GM23338 (cell line): Measurements from ENCODE around the gene HABP4. TPM values are rescaled to one million over a fixed set of nuclear protein-coding genes. Genes with fewer than 3 reads are reported as not detected.

Source experiments
- ATAC-seq: fragments of 200-7000 bp; cut with Tn5 transposase; 3 replicates; pipeline ENCODE4 v1.9.1; 2020
- DNase-seq: peaks from one replicate; pipeline ENCODE4 v3.0.0-alpha.2; 2015; ENCODE audit warnings: low spot score
- H2AFZ ChIP-seq: fragments of 200-600 bp; sonication (generic); 2 replicates; pipeline ENCODE4 v1.8.0; 2016; ENCODE audit warnings: antibody characterized with exemption, mild to moderate bottlenecking, moderate library complexity
- H3F3A ChIP-seq: fragments of 200-600 bp; sonication (generic); replicated peaks from 2 replicates; pipeline ENCODE4 v1.8.0; 2017; ENCODE audit warnings: antibody characterized with exemption, mixed run types, low read depth
- H3K27ac ChIP-seq: fragments of 200-600 bp; sonication (generic); 2 replicates; pipeline ENCODE4 v1.6.1; 2016; ENCODE audit warnings: low read depth
- H3K27me3 ChIP-seq: fragments of 200-600 bp; sonication (generic); 2 replicates; pipeline ENCODE4 v1.8.0; 2016; ENCODE audit warnings: mild to moderate bottlenecking, mixed run types, moderate library complexity; ENCODE audit not compliant: insufficient read depth
- H3K36me3 ChIP-seq: fragments of 200-600 bp; sonication (generic); 2 replicates; pipeline ENCODE4 v1.8.0; 2016; ENCODE audit warnings: mild to moderate bottlenecking; ENCODE audit not compliant: insufficient read depth
- H3K4me1 ChIP-seq: fragments of 200-600 bp; sonication (generic); 2 replicates; pipeline ENCODE4 v1.8.0; 2016; ENCODE audit warnings: mild to moderate bottlenecking, moderate library complexity; ENCODE audit not compliant: insufficient read depth
- H3K4me2 ChIP-seq: fragments of 200-600 bp; sonication (generic); 2 replicates; pipeline ENCODE4 v1.7.1; 2017; ENCODE audit warnings: mixed run types
- H3K4me3 ChIP-seq: fragments of 200-600 bp; sonication (generic); 2 replicates; pipeline ENCODE4 v1.6.1; 2016; ENCODE audit warnings: mixed run types
- H3K79me2 ChIP-seq: fragments of 200-600 bp; sonication (generic); replicated peaks from 2 replicates; pipeline ENCODE4 v1.8.0; 2017; ENCODE audit warnings: mild to moderate bottlenecking; ENCODE audit not compliant: insufficient read depth
- H3K9me2 ChIP-seq: fragments of 200-600 bp; sonication (generic); 2 replicates; pipeline ENCODE4 v1.8.0; 2017; ENCODE audit not compliant: insufficient read depth
- H4K20me1 ChIP-seq: fragments of 200-600 bp; sonication (generic); replicated peaks from 2 replicates; pipeline ENCODE4 v1.8.0; 2017; ENCODE audit warnings: mild to moderate bottlenecking; ENCODE audit not compliant: insufficient read depth
- H3K27ac Mint-ChIP-seq: 2 replicates; pipeline ENCODE4 v1.8.0; 2020; ENCODE audit warnings: inconsistent platforms, mild to moderate bottlenecking, moderate library complexity, mixed read lengths
- H3K27me3 Mint-ChIP-seq: 3 replicates; pipeline ENCODE4 v1.8.0; 2022; ENCODE audit warnings: low read depth, mild to moderate bottlenecking, moderate library complexity, mixed read lengths, inconsistent platforms; ENCODE audit not compliant: insufficient read depth, poor library complexity
- H3K36me3 Mint-ChIP-seq: 3 replicates; pipeline ENCODE4 v1.8.0; 2021; ENCODE audit warnings: low read depth, mild to moderate bottlenecking, inconsistent platforms, moderate library complexity, mixed read lengths
- H3K4me1 Mint-ChIP-seq: 3 replicates; pipeline ENCODE4 v1.8.0; 2020; ENCODE audit warnings: mild to moderate bottlenecking, inconsistent platforms, mixed read lengths
- H3K4me3 Mint-ChIP-seq: 3 replicates; pipeline ENCODE4 v1.8.0; 2021; ENCODE audit warnings: moderate library complexity, mild to moderate bottlenecking, inconsistent platforms, mixed read lengths
- H3K9me3 Mint-ChIP-seq: 3 replicates; pipeline ENCODE4 v1.8.0; 2020; ENCODE audit warnings: moderate library complexity, mild to moderate bottlenecking, inconsistent platforms, mixed read lengths
- CREB1 ChIP-seq: fragments of 250-450 bp; sonication (Bioruptor Pico); IDR thresholded peaks from 2 replicates; pipeline ENCODE4 v1.5.0; 2020; ENCODE audit warnings: low read depth, mild to moderate bottlenecking, moderate library complexity
- CTCF ChIP-seq, 2 experiments: fragments of 200-600 bp in 1 of 2; sonication (generic) in 1 of 2; conservative IDR thresholded peaks; 2 replicates each; pipeline versions ENCODE4 v1.5.1 to v1.6.1; 2016 to 2017; ENCODE audit warnings: antibody characterized with exemption in 2 of 2, low read depth in 2 of 2, mild to moderate bottlenecking in 2 of 2, moderate library complexity in 1 of 2
- ETS1 ChIP-seq: IDR thresholded peaks from 2 replicates; pipeline ENCODE4 v1.6.1; 2016; ENCODE audit warnings: antibody characterized with exemption
- EZH2 ChIP-seq: fragments of 200-600 bp; sonication (generic); IDR thresholded peaks from one replicate; pipeline ENCODE4 v1.8.0; 2017; ENCODE audit warnings: antibody characterized with exemption, mild to moderate bottlenecking, low read depth; ENCODE audit not compliant: unreplicated experiment
- EZH2phosphoT487 ChIP-seq: fragments of 200-600 bp; sonication (generic); IDR thresholded peaks from one replicate; pipeline ENCODE4 v1.8.1; 2018; ENCODE audit warnings: antibody characterized with exemption; ENCODE audit not compliant: unreplicated experiment
- JUNB ChIP-seq: IDR thresholded peaks from one replicate; pipeline ENCODE4 v1.6.1; 2016; ENCODE audit warnings: antibody characterized with exemption; ENCODE audit not compliant: unreplicated experiment
- NANOG ChIP-seq: IDR thresholded peaks from 2 replicates; pipeline ENCODE4 v1.6.1; 2016; ENCODE audit warnings: antibody characterized with exemption, borderline replicate concordance
- POLR2AphosphoS5 ChIP-seq: IDR thresholded peaks from 2 replicates; pipeline ENCODE4 v1.6.1; 2016; ENCODE audit warnings: antibody characterized with exemption, low read depth
- STAT1 ChIP-seq: IDR thresholded peaks from one replicate; pipeline ENCODE4 v1.6.1; 2016; ENCODE audit warnings: antibody characterized with exemption; ENCODE audit not compliant: unreplicated experiment
- ZNF114 ChIP-seq: fragments of 250-450 bp; sonication (Bioruptor Pico); IDR thresholded peaks from 2 replicates; pipeline ENCODE4 v1.5.0; 2020; ENCODE audit warnings: mild to moderate bottlenecking, moderate library complexity
- ZNF331 ChIP-seq: fragments of 250-450 bp; sonication (Bioruptor Pico); IDR thresholded peaks from 2 replicates; pipeline ENCODE4 v1.5.0; 2020; ENCODE audit warnings: low read depth, mild to moderate bottlenecking, moderate library complexity
- ZNF462 ChIP-seq: fragments of 250-450 bp; sonication (Bioruptor Pico); IDR thresholded peaks from 2 replicates; pipeline ENCODE4 v1.5.0; 2020; ENCODE audit warnings: mild to moderate bottlenecking, moderate library complexity
- polyA plus RNA-seq: library from polyadenylated mRNA; unstranded; fragments of >200 nt; fragmentation: Nextera tagmentation; extraction: Ambion mirVana; gene quantifications from 2 replicates; pipeline ENCODE4 v1.2.1, GENCODE V29; 2016
- total RNA-seq: library from RNA; depleted of rRNA; stranded (reverse); fragments of >200 nt; shearing (Covaris generic); gene quantifications from 2 replicates; pipeline ENCODE4 v1.2.3, GENCODE V29; 2014
- TF ChIP-seq, protein P1 (sequence below): IDR thresholded peaks from one replicate; pipeline ENCODE4 v1.6.1; 2018; ENCODE audit warnings: antibody characterized with exemption; ENCODE audit not compliant: unreplicated experiment

Gene HABP4
- total and polyA plus RNA-seq, 2 experiments from 2014 or later, result 8.8 to 9.9 TPM

DNA sequence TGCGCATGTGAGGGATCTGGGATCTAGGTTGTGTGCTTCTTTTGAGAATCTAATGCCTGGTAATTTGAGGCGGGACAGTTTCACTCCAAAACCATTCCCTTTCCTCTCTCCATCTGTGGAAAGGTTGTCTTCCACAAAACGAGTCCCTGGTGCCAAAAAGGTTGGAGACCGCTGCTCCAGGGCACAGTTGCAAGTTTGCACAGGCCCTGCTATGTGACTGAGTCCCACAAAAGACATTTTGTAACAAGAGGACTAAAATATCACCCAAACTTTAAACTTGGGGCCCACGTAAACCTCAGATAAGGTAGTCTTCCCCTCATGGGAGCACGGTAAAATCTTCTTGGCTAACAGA, 26.0 kb upstream of the HABP4 start:
- H3K4me1 ChIP-seq, result peaks cover 16% of the 10 kb centered on the region
- no peaks in the 10 kb centered on the region for H3K27me3 ChIP-seq
- H3K4me3 ChIP-seq, result no peak overlapping the region
- H2AFZ ChIP-seq, result peak overlapping the region; percentile 88
- Mint-ChIP-seq H3K9me3 (no peaks in the 10 kb centered on the region), H3K4me1 (peaks cover 29% of the 10 kb centered on the region), H3K27me3 (peaks cover 6% of the 10 kb centered on the region), H3K27ac (no peak overlapping the region), H3K4me3 (no peak overlapping the region), H3K36me3 (no peaks in the 10 kb centered on the region)
- H3F3A ChIP-seq, result no peaks in the 10 kb centered on the region
- TF ChIP-seq ZNF462 (CRISPR knock-in tag) (no peak), ZNF331 (CRISPR knock-in tag) (no peak), CTCF (conservative IDR thresholded peaks at IDR 0.05; ENCODE audit: low read depth in 2 of 2) (no peak), JUNB (no peak), STAT1 (no peak), CREB1 (CRISPR knock-in tag) (no peak), POLR2AphosphoS5 (no peak), EZH2phosphoT487 (no peak), ETS1 (no peak), ZNF114 (CRISPR knock-in tag) (no peak), EZH2 (no peak), NANOG (no peak)
- TF ChIP-seq, protein P1, sequence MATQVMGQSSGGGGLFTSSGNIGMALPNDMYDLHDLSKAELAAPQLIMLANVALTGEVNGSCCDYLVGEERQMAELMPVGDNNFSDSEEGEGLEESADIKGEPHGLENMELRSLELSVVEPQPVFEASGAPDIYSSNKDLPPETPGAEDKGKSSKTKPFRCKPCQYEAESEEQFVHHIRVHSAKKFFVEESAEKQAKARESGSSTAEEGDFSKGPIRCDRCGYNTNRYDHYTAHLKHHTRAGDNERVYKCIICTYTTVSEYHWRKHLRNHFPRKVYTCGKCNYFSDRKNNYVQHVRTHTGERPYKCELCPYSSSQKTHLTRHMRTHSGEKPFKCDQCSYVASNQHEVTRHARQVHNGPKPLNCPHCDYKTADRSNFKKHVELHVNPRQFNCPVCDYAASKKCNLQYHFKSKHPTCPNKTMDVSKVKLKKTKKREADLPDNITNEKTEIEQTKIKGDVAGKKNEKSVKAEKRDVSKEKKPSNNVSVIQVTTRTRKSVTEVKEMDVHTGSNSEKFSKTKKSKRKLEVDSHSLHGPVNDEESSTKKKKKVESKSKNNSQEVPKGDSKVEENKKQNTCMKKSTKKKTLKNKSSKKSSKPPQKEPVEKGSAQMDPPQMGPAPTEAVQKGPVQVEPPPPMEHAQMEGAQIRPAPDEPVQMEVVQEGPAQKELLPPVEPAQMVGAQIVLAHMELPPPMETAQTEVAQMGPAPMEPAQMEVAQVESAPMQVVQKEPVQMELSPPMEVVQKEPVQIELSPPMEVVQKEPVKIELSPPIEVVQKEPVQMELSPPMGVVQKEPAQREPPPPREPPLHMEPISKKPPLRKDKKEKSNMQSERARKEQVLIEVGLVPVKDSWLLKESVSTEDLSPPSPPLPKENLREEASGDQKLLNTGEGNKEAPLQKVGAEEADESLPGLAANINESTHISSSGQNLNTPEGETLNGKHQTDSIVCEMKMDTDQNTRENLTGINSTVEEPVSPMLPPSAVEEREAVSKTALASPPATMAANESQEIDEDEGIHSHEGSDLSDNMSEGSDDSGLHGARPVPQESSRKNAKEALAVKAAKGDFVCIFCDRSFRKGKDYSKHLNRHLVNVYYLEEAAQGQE, result no peak
- no peaks in the 10 kb centered on the region for H3K79me2 ChIP-seq
- ATAC-seq (no peak), DNase-seq (no peak)
- H4K20me1 ChIP-seq, result no peaks in the 10 kb centered on the region
- H3K27ac ChIP-seq, result no peak overlapping the region
- no peaks in the 10 kb centered on the region for H3K9me2 ChIP-seq
- H3K36me3 ChIP-seq, result no peaks in the 10 kb centered on the region
- H3K4me2 ChIP-seq, result no peak overlapping the region
